Right lobe of liver (tissue), 6 donors: ENCODE data around the gene MLST8. TPM values are rescaled to one million over a fixed set of nuclear protein-coding genes. Genes with fewer than 3 reads are reported as not detected.
A peak's percentile ranks its signal among the peaks of the same experiment; 100 is the strongest.

Source experiments
- ATAC-seq, 4 donors: fragments of 200-7000 bp; cut with Tn5 transposase; one replicate each; pipeline ENCODE4 v1.9.1; 2020; ENCODE audit warnings: mild to moderate bottlenecking in 4 of 4, moderate library complexity in 4 of 4
- DNase-seq, 3 donors: peaks; one replicate each; pipeline ENCODE4 v3.0.0-alpha.2; 2020
- H3K27ac ChIP-seq, 3 donors: fragments of 200-600 bp; one replicate each; pipeline ENCODE4 v1.8.0; 2022
- H3K27me3 ChIP-seq, 2 donors: fragments of 200-600 bp; one replicate each; pipeline ENCODE4 v1.8.0; 2022
- H3K36me3 ChIP-seq, 4 donors: fragments of 200-600 bp; sonication (generic) in 1 of 4; one replicate each; pipeline versions ENCODE4 v1.5.1 to v1.8.0; 2017 to 2022; ENCODE audit warnings: control low read depth in 1 of 4
- H3K4me1 ChIP-seq, 4 donors: fragments of 200-600 bp; sonication (generic) in 1 of 4; one replicate each; pipeline versions ENCODE4 v1.5.1 to v1.8.0; 2017 to 2022; ENCODE audit warnings: control low read depth in 1 of 4
- H3K4me3 ChIP-seq, 3 donors: fragments of 200-600 bp; one replicate each; pipeline ENCODE4 v1.8.0; 2022
- H3K9me3 ChIP-seq, 4 donors: fragments of 200-600 bp; sonication (generic) in 1 of 4; one replicate each; pipeline versions ENCODE4 v1.5.1 to v1.8.0; 2017 to 2022; ENCODE audit warnings: control low read depth in 1 of 4
- CTCF ChIP-seq, 4 donors: fragments of 200-600 bp in 3 of 4; fragments of 450-650 bp in 1 of 4; IDR thresholded peaks; one replicate each; pipeline versions ENCODE4 v1.5.1 to v1.8.0; 2016 to 2022; ENCODE audit warnings: antibody characterized with exemption in 4 of 4, mild to moderate bottlenecking in 2 of 4
- POLR2A ChIP-seq: fragments of 450-650 bp; IDR thresholded peaks from one replicate; pipeline ENCODE4 v1.6.1; 2017; ENCODE audit warnings: antibody characterized with exemption, mild to moderate bottlenecking
- WGBS: methylation state at CpG from one replicate; pipeline ENCODE4 v1.1.6; 2018; ENCODE audit warnings: low coverage, low lambda C conversion rate; ENCODE audit not compliant: insufficient coverage; ENCODE audit errors: missing lambda C conversion rate; 5-methylcytosine and 5-hydroxymethylcytosine counted together
- intact Hi-C, 2 donors: fragments of 100-400 bp; cut with DNase I; formaldehyde crosslinking; loops; one replicate each; pipeline versions ENCODE4 v1.11.2 to v1.14.1; 2022
- total RNA-seq, 6 experiments: library from RNA; depleted of rRNA in 2 of 6; stranded (reverse); fragments of >200 nt in 2 of 6; fragmentation: NEBNext Ultra II Directional in 3 of 6; extraction: Animal tissue kit (Norgen Biotek cat#: 25700) in 3 of 6; gene quantifications; one replicate each; pipeline versions ENCODE4 v1.1.0 to v1.2.4, GENCODE V29; 2016 to 2023
- donor health status: DM: no; HTN: yes; CAD: no.
- donor health status: DM: no; HTN: no; CAD: no.
- donor health status: DM: no; HTN: no; CAD: no.
- donor health status: DM: no; HTN: yes; CAD: no.
- donor health status: DM: no; HTN: yes; CAD: no.

MLST8 gene
- total RNA-seq, 6 experiments from 2014 or later = 13.1 to 51.0 (median 17.5) TPM

- Histone ChIP-seq H3K4me1 (no peaks in the 10 kb centered on the region), H3K27me3 (no peaks in the 10 kb centered on the region), H3K9me3 (no peaks in the 10 kb centered on the region), H3K4me3 (no peak overlapping the region), H3K36me3 (peaks cover 0 to 6% (median 0%) of the 10 kb centered on the region in 4 donors), H3K27ac (no peak overlapping the region)
- ATAC-seq (peak in 1 of 4 donors; percentile 2), DNase-seq (no peak)
- intact Hi-C loops = no loop called here
- no peak for TF ChIP-seq CTCF (IDR thresholded peaks at IDR 0.05)
- no peak for TF ChIP-seq POLR2A
- no CpG with 5 or more reads among the region's 46 CpGs for WGBS
These were observed 24.0 kb upstream of the MLST8 start for GRCh38 chr16:2180962-2181923.

- no peak for ATAC-seq
- intact Hi-C loops = no loop called here
- H3K27me3 ChIP-seq = no peaks in the 10 kb centered on the region
- H3K4me3 ChIP-seq = no peak overlapping the region
- H3K27ac ChIP-seq = no peak overlapping the region
- TF ChIP-seq POLR2A = no peak
- no peak for TF ChIP-seq CTCF (IDR thresholded peaks at IDR 0.05)
- H3K9me3 ChIP-seq = no peaks in the 10 kb centered on the region
- no peak for DNase-seq
- no CpG with 5 or more reads among the region's 20 CpGs for WGBS
- H3K4me1 ChIP-seq = no peaks in the 10 kb centered on the region
- H3K36me3 ChIP-seq = no peaks in the 10 kb centered on the region
These were observed 23.3 kb upstream of the MLST8 start for GRCh38 chr16:2181952-2182351.

- WGBS = 90% methylated on average over 2 of the region's 30 CpGs
- intact Hi-C loops = no loop called here
These were observed 21.6 kb upstream of the MLST8 start for GRCh38 chr16:2183671-2184070.

GRCh38 chr16:2184346-2184745, 20.9 kb upstream of the MLST8 start:
- TF ChIP-seq CTCF (IDR thresholded peaks at IDR 0.05) = no peak
- no peak for TF ChIP-seq POLR2A
- ATAC-seq (no peak), DNase-seq (no peak)
- Histone ChIP-seq H3K36me3 (no peaks in the 10 kb centered on the region), H3K4me1 (no peaks in the 10 kb centered on the region), H3K9me3 (no peaks in the 10 kb centered on the region), H3K4me3 (no peak overlapping the region), H3K27ac (no peak overlapping the region), H3K27me3 (no peaks in the 10 kb centered on the region)
- intact Hi-C loops = no loop called here
- WGBS = 60% methylated on average over 2 of the region's 19 CpGs

More at GRCh38 chr16:2183671-2184070, 21.6 kb upstream of the MLST8 start:
- no peaks in the 10 kb centered on the region for H3K36me3 ChIP-seq
- no peak overlapping the region for H3K27ac ChIP-seq
- no peaks in the 10 kb centered on the region for H3K4me1 ChIP-seq
- H3K27me3 ChIP-seq = no peaks in the 10 kb centered on the region
- ATAC-seq (no peak), DNase-seq (no peak)
- TF ChIP-seq POLR2A = no peak
- no peak for TF ChIP-seq CTCF (IDR thresholded peaks at IDR 0.05)
- no peaks in the 10 kb centered on the region for H3K9me3 ChIP-seq
- no peak overlapping the region for H3K4me3 ChIP-seq
